Activated effector memory CD4-positive, alpha-beta T cell treated with anti-CD3 and anti-CD28 coated beads, Interleukin-2, amount 50 U/mL, for 16 hours (primary cell): Measurements from ENCODE around the gene BLID.

Experiments used
- DNase-seq: peaks from one replicate; pipeline ENCODE4 v3.0.0-alpha.2; 2020

BLID gene

GRCh38 chr11:122115524-122116379, at the start of gene BLID:
BLID (minus strand) TSS chr11:122116215; CDS start chr11:122115922, 293 bp downstream.
- DNase-seq: no peak

- DNase-seq: no peak
Observed at GRCh38 chr11:122163053-122163819, 47.2 kb upstream of the BLID start.

GRCh38 chr11:122162095-122162494, 46.1 kb upstream of the BLID start:
- DNase-seq: no peak

GRCh38 chr11:122160841-122161590, 45.0 kb upstream of the BLID start:
- no peak for DNase-seq

GRCh38 chr11:122159861-122160260, 43.8 kb upstream of the BLID start:
- no peak for DNase-seq

- no peak for DNase-seq
Observed at GRCh38 chr11:122159173-122159721, 43.2 kb upstream of the BLID start.

- DNase-seq: no peak
Observed at GRCh38 chr11:122158171-122158570, 42.2 kb upstream of the BLID start.

- DNase-seq: no peak
Observed at GRCh38 chr11:122157653-122158161, 41.7 kb upstream of the BLID start.

- DNase-seq: no peak
Observed at GRCh38 chr11:122156940-122157382, 40.9 kb upstream of the BLID start.

- no peak for DNase-seq
Observed at GRCh38 chr11:122155765-122156527, 39.9 kb upstream of the BLID start.

- DNase-seq: no peak
Observed at GRCh38 chr11:122154994-122155393, 39.0 kb upstream of the BLID start.

GRCh38 chr11:122154227-122154626, 38.2 kb upstream of the BLID start:
- no peak for DNase-seq

GRCh38 chr11:122153746-122154145, 37.7 kb upstream of the BLID start:
- DNase-seq: no peak

GRCh38 chr11:122150216-122151124, 34.5 kb upstream of the BLID start:
- no peak for DNase-seq

- DNase-seq: no peak
Observed at GRCh38 chr11:122149202-122149601, 33.2 kb upstream of the BLID start.

GRCh38 chr11:122146475-122146874, 30.5 kb upstream of the BLID start:
- no peak for DNase-seq

GRCh38 chr11:122145715-122146274, 29.8 kb upstream of the BLID start:
- no peak for DNase-seq

- DNase-seq: no peak
Observed at GRCh38 chr11:122144752-122145151, 28.7 kb upstream of the BLID start.

- DNase-seq: no peak
Observed at GRCh38 chr11:122141725-122142124, 25.7 kb upstream of the BLID start.

- no peak for DNase-seq
Observed at GRCh38 chr11:122140500-122140899, 24.5 kb upstream of the BLID start.

GRCh38 chr11:122139595-122139866, 23.5 kb upstream of the BLID start:
- no peak for DNase-seq
